H4 (cell line): ENCODE data around the gene HOXD9. TPM values are rescaled to one million over a fixed set of nuclear protein-coding genes. Genes with fewer than 3 reads are reported as not detected.

Experiments used
- DNase-seq: peaks from one replicate; pipeline ENCODE4 v3.0.0-alpha.2; 2015; ENCODE audit warnings: low spot score
- total RNA-seq: library from RNA; depleted of rRNA; stranded (reverse); fragments of >200 nt; shearing (Covaris generic); gene quantifications from 2 replicates; pipeline ENCODE4 v1.2.3, GENCODE V29; 2014; rRNA removed

Gene HOXD9
- total RNA-seq, result 1.1 and 2.1 TPM in 2 replicates

- peak; percentile 63 for DNase-seq
Observed at GRCh38 chr2:176122683-176123410, at the start of gene HOXD9. Gene HOXD9 (plus strand): TSS chr2:176122719. CDS start chr2:176122769, 50 bp downstream.

GRCh38 chr2:176072951-176073904, 49.3 kb upstream of the HOXD9 start:
- DNase-seq, result no peak

- no peak for DNase-seq
Observed at GRCh38 chr2:176074919-176075425, 47.5 kb upstream of the HOXD9 start.

GRCh38 chr2:176075481-176075880, 47.0 kb upstream of the HOXD9 start:
- no peak for DNase-seq

GRCh38 chr2:176076063-176076462, 46.5 kb upstream of the HOXD9 start:
- no peak for DNase-seq

GRCh38 chr2:176076796-176077195, 45.7 kb upstream of the HOXD9 start:
- DNase-seq, result no peak

GRCh38 chr2:176078541-176079284, 43.8 kb upstream of the HOXD9 start:
- DNase-seq, result no peak

- no peak for DNase-seq
Observed at GRCh38 chr2:176079285-176079830, 43.2 kb upstream of the HOXD9 start.

- peak; percentile 70 for DNase-seq
Observed at GRCh38 chr2:176079831-176080539, 42.5 kb upstream of the HOXD9 start.

GRCh38 chr2:176080540-176081375, 41.8 kb upstream of the HOXD9 start:
- DNase-seq, result peak; percentile 37

- no peak for DNase-seq
Observed at GRCh38 chr2:176081376-176081836, 41.1 kb upstream of the HOXD9 start.

- no peak for DNase-seq
Observed at GRCh38 chr2:176081837-176082524, 40.5 kb upstream of the HOXD9 start.

- no peak for DNase-seq
Observed at GRCh38 chr2:176082525-176082823, 40.0 kb upstream of the HOXD9 start.

- DNase-seq, result no peak
Observed at GRCh38 chr2:176082824-176083751, 39.4 kb upstream of the HOXD9 start.

- DNase-seq, result no peak
Observed at GRCh38 chr2:176083796-176084261, 38.7 kb upstream of the HOXD9 start, which contains the start of gene EVX2. Gene EVX2 (minus strand): TSS chr2:176083962. CDS start chr2:176083776, 186 bp downstream.

- DNase-seq, result no peak
Observed at GRCh38 chr2:176084611-176085119, 37.9 kb upstream of the HOXD9 start.

- no peak for DNase-seq
Observed at GRCh38 chr2:176085120-176085788, 37.3 kb upstream of the HOXD9 start.
